IMR-90 (cell line): ENCODE measurements around the gene CD6. TPM values are rescaled to one million over a fixed set of nuclear protein-coding genes. Genes with fewer than 3 reads are reported as not detected.

Experiments used
- ATAC-seq: fragments of 200-7000 bp; cut with Tn5 transposase; 2 replicates; pipeline ENCODE4 v1.9.1; 2020; ENCODE audit warnings: low read depth, mild to moderate bottlenecking, moderate library complexity
- BruUV-seq: library from RNA; stranded (reverse); fragments of 400-500 nt; replicated peaks from 2 replicates; lab custom pipeline; 2021; lab: Mats Ljungman, UMichigan
- CTCF ChIA-PET: fragments of 300-600 bp; formaldehyde crosslinking; extraction: SDS; loops from one replicate; lab custom pipeline; 2021; ENCODE audit warnings: antibody characterized with exemption; lab: Yijun Ruan, JAX
- POLR2A ChIA-PET: fragments of 300-600 bp; sonication (Branson Sonifier 250); formaldehyde crosslinking; loops from one replicate; lab custom pipeline; 2022; ENCODE audit warnings: antibody characterized with exemption; ENCODE audit not compliant: unreplicated experiment; lab: Charles Lee
- DNase-seq: peaks from one replicate; pipeline ENCODE4 v3.0.0; 2013
- H2AFZ ChIP-seq: replicated peaks from 2 replicates; pipeline ENCODE3; 2013; ENCODE audit warnings: low read length, mild to moderate bottlenecking; ENCODE audit not compliant: poor library complexity
- H2AK5ac ChIP-seq: 2 replicates; pipeline ENCODE4 v1.6.1; 2013; ENCODE audit warnings: low read depth, low read length, inconsistent platforms
- H2AK9ac ChIP-seq: replicated peaks from 2 replicates; pipeline ENCODE3; 2013; ENCODE audit warnings: mild to moderate bottlenecking, low read depth, low read length, moderate library complexity; ENCODE audit not compliant: poor library complexity
- H2BK120ac ChIP-seq: 2 replicates; pipeline ENCODE4 v1.6.1; 2013; ENCODE audit warnings: low read depth, low read length, inconsistent platforms
- H2BK15ac ChIP-seq: 3 replicates; pipeline ENCODE4 v1.6.1; 2013; ENCODE audit warnings: low read depth, low read length, inconsistent platforms
- H2BK20ac ChIP-seq: 2 replicates; pipeline ENCODE4 v1.6.1; 2013; ENCODE audit warnings: low read depth, mild to moderate bottlenecking, inconsistent platforms, low read length, moderate library complexity
- H2BK5ac ChIP-seq: 2 replicates; pipeline ENCODE4 v1.6.1; 2013; ENCODE audit warnings: mild to moderate bottlenecking, low read depth, low read length, inconsistent platforms; ENCODE audit not compliant: poor library complexity, severe bottlenecking
- H3K14ac ChIP-seq: replicated peaks from 2 replicates; pipeline ENCODE4 v1.6.1; 2013; ENCODE audit warnings: low read depth, low read length, inconsistent platforms
- H3K18ac ChIP-seq: 2 replicates; pipeline ENCODE4 v1.6.1; 2013; ENCODE audit warnings: low read depth, low read length, control low read depth
- H3K23ac ChIP-seq: 2 replicates; pipeline ENCODE4 v1.6.1; 2013; ENCODE audit warnings: low read depth, low read length, inconsistent platforms
- H3K27ac ChIP-seq: 2 replicates; pipeline ENCODE4 v1.5.1; 2013; ENCODE audit warnings: mild to moderate bottlenecking, control low read depth, low read length; ENCODE audit not compliant: insufficient read depth
- H3K27me3 ChIP-seq: 2 replicates; pipeline ENCODE4 v1.6.1; 2013; ENCODE audit warnings: low read length; ENCODE audit not compliant: control insufficient read depth, insufficient read depth
- H3K36me3 ChIP-seq: 2 replicates; pipeline ENCODE4 v1.6.1; 2013; ENCODE audit warnings: low read length, mixed read lengths; ENCODE audit not compliant: control insufficient read depth, insufficient read depth
- H3K4ac ChIP-seq: 2 replicates; pipeline ENCODE4 v1.6.1; 2013; ENCODE audit warnings: low read depth, low read length, inconsistent platforms
- H3K4me1 ChIP-seq: 2 replicates; pipeline ENCODE4 v1.6.1; 2013; ENCODE audit warnings: low read length, mixed read lengths; ENCODE audit not compliant: control insufficient read depth, insufficient read depth
- H3K4me2 ChIP-seq: 2 replicates; pipeline ENCODE4 v1.6.1; 2013; ENCODE audit warnings: low read depth, mild to moderate bottlenecking, control low read depth, low read length, moderate library complexity
- H3K4me3 ChIP-seq: 2 replicates; pipeline ENCODE4 v1.5.1; 2013; ENCODE audit warnings: low read depth, mild to moderate bottlenecking, control low read depth, low read length, moderate library complexity; ENCODE audit not compliant: insufficient read depth
- H3K56ac ChIP-seq: 2 replicates; pipeline ENCODE4 v1.6.1; 2013; ENCODE audit warnings: low read length, inconsistent platforms; ENCODE audit not compliant: insufficient read depth; ENCODE audit errors: extremely low read depth
- H3K79me1 ChIP-seq, 2 experiments: 2 replicates each; pipeline ENCODE4 v1.6.1; 2013; ENCODE audit warnings: low read length in 2 of 2, inconsistent platforms in 1 of 2, low read depth in 1 of 2
- H3K9ac ChIP-seq: 2 replicates; pipeline ENCODE4 v1.6.1; 2013; ENCODE audit warnings: low read depth, low read length, control low read depth
- H3K9me1 ChIP-seq: 2 replicates; pipeline ENCODE4 v1.6.1; 2013; ENCODE audit warnings: low read length, inconsistent platforms; ENCODE audit not compliant: insufficient read depth
- H3K9me3 ChIP-seq: 2 replicates; pipeline ENCODE4 v1.6.1; 2013; ENCODE audit warnings: low read length; ENCODE audit not compliant: control insufficient read depth, insufficient read depth
- H4K20me1 ChIP-seq: 2 replicates; pipeline ENCODE4 v1.6.1; 2013; ENCODE audit warnings: low read length, inconsistent platforms; ENCODE audit not compliant: insufficient read depth
- H4K5ac ChIP-seq: 2 replicates; pipeline ENCODE4 v1.6.1; 2013; ENCODE audit warnings: mild to moderate bottlenecking, low read depth, low read length, control low read depth
- H4K8ac ChIP-seq, 2 experiments: 2 replicates each; pipeline ENCODE4 v1.6.1; 2013; ENCODE audit warnings: low read depth in 2 of 2, low read length in 2 of 2, control low read depth in 1 of 2, inconsistent platforms in 1 of 2
- H4K91ac ChIP-seq: 2 replicates; pipeline ENCODE4 v1.6.1; 2013; ENCODE audit warnings: low read depth, low read length, inconsistent platforms; ENCODE audit not compliant: insufficient read depth
- BHLHE40 ChIP-seq: fragments of 150-350 bp; IDR thresholded peaks from 2 replicates; pipeline ENCODE4 v1.6.1; 2016; ENCODE audit warnings: mild to moderate bottlenecking, low read depth, low read length
- CEBPB ChIP-seq: IDR thresholded peaks from 2 replicates; pipeline ENCODE4 v1.6.1; 2012; ENCODE audit warnings: low read depth, low read length, improper control_type of control experiment
- CHD1 ChIP-seq: IDR thresholded peaks from 2 replicates; pipeline ENCODE4 v1.6.1; 2012; ENCODE audit warnings: low read depth, low read length, improper control_type of control experiment
- CTCF ChIP-seq: conservative IDR thresholded peaks from 2 replicates; pipeline ENCODE4 v1.5.1; 2012; ENCODE audit warnings: mild to moderate bottlenecking, low read depth, low read length, improper control_type of control experiment
- FOS ChIP-seq: fragments of 150-350 bp; IDR thresholded peaks from 2 replicates; pipeline ENCODE4 v1.6.1; 2016; ENCODE audit warnings: low read depth, low read length
- MAFK ChIP-seq: IDR thresholded peaks from 2 replicates; pipeline ENCODE4 v1.6.1; 2012; ENCODE audit warnings: low read depth, low read length, improper control_type of control experiment
- MAZ ChIP-seq: IDR thresholded peaks from 2 replicates; pipeline ENCODE4 v1.6.1; 2012; ENCODE audit warnings: low read depth, mild to moderate bottlenecking, low read length, improper control_type of control experiment, moderate library complexity, borderline replicate concordance
- MXI1 ChIP-seq: IDR thresholded peaks from 2 replicates; pipeline ENCODE4 v1.6.1; 2012; ENCODE audit warnings: low read depth, mild to moderate bottlenecking, low read length, moderate library complexity, borderline replicate concordance
- NFE2L2 ChIP-seq: fragments of 150-350 bp; IDR thresholded peaks from 2 replicates; pipeline ENCODE4 v1.6.1; 2016; ENCODE audit warnings: low read depth, mild to moderate bottlenecking, low read length
- POLR2A ChIP-seq: IDR thresholded peaks from 2 replicates; pipeline ENCODE4 v1.6.1; 2012; ENCODE audit warnings: mild to moderate bottlenecking, low read depth, low read length
- RAD21 ChIP-seq: IDR thresholded peaks from 2 replicates; pipeline ENCODE4 v1.6.1; 2012; ENCODE audit warnings: low read length, improper control_type of control experiment
- RCOR1 ChIP-seq: IDR thresholded peaks from 2 replicates; pipeline ENCODE4 v1.6.1; 2012; ENCODE audit warnings: mild to moderate bottlenecking, low read length, improper control_type of control experiment; ENCODE audit not compliant: insufficient replicate concordance
- RFX5 ChIP-seq: IDR thresholded peaks from 2 replicates; pipeline ENCODE4 v1.8.0; 2012; ENCODE audit warnings: low read depth, mild to moderate bottlenecking, low read length, moderate library complexity
- USF2 ChIP-seq: fragments of 150-350 bp; IDR thresholded peaks from 2 replicates; pipeline ENCODE4 v1.6.1; 2017; ENCODE audit warnings: mild to moderate bottlenecking, antibody characterized with exemption, low read length, low read depth
- WGBS, 2 experiments: methylation state at CpG; one replicate each; pipeline versions ENCODE4 v1.1.5 to v1.1.7; 2013; ENCODE audit warnings: missing lambda C conversion rate in 2 of 2; ENCODE audit not compliant: insufficient read length in 1 of 2; ENCODE audit errors: extremely low coverage in 2 of 2; 5-methylcytosine and 5-hydroxymethylcytosine counted together
- dilution Hi-C: fragments of 300-500 bp; cut with HindIII; formaldehyde crosslinking; loops from one replicate; pipeline ENCODE4 v1.14.3; 2018; ENCODE audit warnings: low sequenced_read_pairs; ENCODE audit not compliant: unreplicated experiment
- in situ Hi-C: fragments of 300-500 bp; cut with MboI; formaldehyde crosslinking; loops from 3 replicates; pipeline ENCODE4 v1.14.3; 2019; ENCODE audit warnings: low sequenced_read_pairs, inconsistent platforms, mixed read lengths
- intact Hi-C: fragments of 100-400 bp; cut with micrococcal nuclease; formaldehyde crosslinking; loops from 2 replicates; pipeline ENCODE4 v1.10.0; 2022
- polyA plus RNA-seq, 3 experiments: library from polyadenylated mRNA; depleted of rRNA; stranded (reverse); fragments of >200 nt; gene quantifications; 2 replicates each; pipeline ENCODE4 v1.2.3, GENCODE V29; 2012; ENCODE audit warnings: low replicate concordance in 1 of 3
- total RNA-seq: library from RNA; depleted of rRNA; stranded (reverse); fragments of >200 nt; gene quantifications from 2 replicates; pipeline ENCODE4 v1.2.3, GENCODE V29; 2012

The CD6 gene
- total and polyA plus RNA-seq, 2 of the 4 experiments (the other 2 are of a cell fraction) = not detected

- no peaks in the 10 kb centered on the region for H3K79me1 ChIP-seq
- no peaks in the 10 kb centered on the region for H3K36me3 ChIP-seq
- H3K9ac ChIP-seq = no peak overlapping the region
- no peak overlapping the region for H3K14ac ChIP-seq
- no peak overlapping the region for H2BK15ac ChIP-seq
- 17% methylated on average over 4 of the region's 14 CpGs; no CpG with 5 or more reads in 1 of the 2 experiments for WGBS, 2 experiments
- H4K20me1 ChIP-seq = no peaks in the 10 kb centered on the region
- H3K27me3 ChIP-seq = peaks cover 16% of the 10 kb centered on the region
- H2AK5ac ChIP-seq = no peak overlapping the region
- ChIA-PET POLR2A (no interaction called here), CTCF (no interaction called here)
- no peak overlapping the region for H4K91ac ChIP-seq
- H4K5ac ChIP-seq = no peak overlapping the region
- H3K18ac ChIP-seq = no peak overlapping the region
- H3K4me3 ChIP-seq = no peak overlapping the region
- H3K4me1 ChIP-seq = no peaks in the 10 kb centered on the region
- no peak overlapping the region for H2AFZ ChIP-seq
- intact Hi-C loops = no loop called here
- H4K8ac ChIP-seq = no peak overlapping the region
- no peaks in the 10 kb centered on the region for H3K9me1 ChIP-seq
- no peak overlapping the region for H2BK120ac ChIP-seq
- H3K9me3 ChIP-seq = no peaks in the 10 kb centered on the region
- no peak overlapping the region for H2BK5ac ChIP-seq
- no peak overlapping the region for H3K23ac ChIP-seq
- dilution Hi-C loops = no loop called here
- no peak overlapping the region for H3K4ac ChIP-seq
- TF ChIP-seq RCOR1 (no peak), CTCF (no peak), RAD21 (no peak), FOS (no peak), MAFK (no peak), CHD1 (no peak), POLR2A (no peak), MAZ (no peak), RFX5 (no peak), CEBPB (no peak), USF2 (no peak), MXI1 (no peak), NFE2L2 (no peak), BHLHE40 (no peak)
- no peak overlapping the region for H3K27ac ChIP-seq
- H2AK9ac ChIP-seq = no peak overlapping the region
- no peak overlapping the region for H3K56ac ChIP-seq
- DNase-seq (no peak), ATAC-seq (no peak)
- no peak overlapping the region for H3K4me2 ChIP-seq
- in situ Hi-C loops = no loop called here
- no peak overlapping the region for H2BK20ac ChIP-seq
- no TSS peak for BruUV-seq
Measured at GRCh38 chr11:61067782-61068446, 96.4 kb downstream of the CD6 start.
